IMR-90 (cell line): ENCODE results near the gene CDH15. TPM values are rescaled to one million over a fixed set of nuclear protein-coding genes. Genes with fewer than 3 reads are reported as not detected.

Experiments
- ATAC-seq: fragments of 200-7000 bp; cut with Tn5 transposase; 2 replicates; pipeline ENCODE4 v1.9.1; 2020; ENCODE audit warnings: low read depth, mild to moderate bottlenecking, moderate library complexity
- BruUV-seq: library from RNA; stranded (reverse); fragments of 400-500 nt; replicated peaks from 2 replicates; lab custom pipeline; 2021; lab: Mats Ljungman, UMichigan
- CTCF ChIA-PET: fragments of 300-600 bp; formaldehyde crosslinking; extraction: SDS; loops from one replicate; lab custom pipeline; 2021; ENCODE audit warnings: antibody characterized with exemption; lab: Yijun Ruan, JAX
- POLR2A ChIA-PET: fragments of 300-600 bp; sonication (Branson Sonifier 250); formaldehyde crosslinking; loops from one replicate; lab custom pipeline; 2022; ENCODE audit warnings: antibody characterized with exemption; ENCODE audit not compliant: unreplicated experiment; lab: Charles Lee
- DNase-seq: peaks from one replicate; pipeline ENCODE4 v3.0.0; 2013
- H2AFZ ChIP-seq: replicated peaks from 2 replicates; pipeline ENCODE3; 2013; ENCODE audit warnings: low read length, mild to moderate bottlenecking; ENCODE audit not compliant: poor library complexity
- H2AK5ac ChIP-seq: 2 replicates; pipeline ENCODE4 v1.6.1; 2013; ENCODE audit warnings: low read depth, low read length, inconsistent platforms
- H2AK9ac ChIP-seq: replicated peaks from 2 replicates; pipeline ENCODE3; 2013; ENCODE audit warnings: mild to moderate bottlenecking, low read depth, low read length, moderate library complexity; ENCODE audit not compliant: poor library complexity
- H2BK120ac ChIP-seq: 2 replicates; pipeline ENCODE4 v1.6.1; 2013; ENCODE audit warnings: low read depth, low read length, inconsistent platforms
- H2BK15ac ChIP-seq: 3 replicates; pipeline ENCODE4 v1.6.1; 2013; ENCODE audit warnings: low read depth, low read length, inconsistent platforms
- H2BK20ac ChIP-seq: 2 replicates; pipeline ENCODE4 v1.6.1; 2013; ENCODE audit warnings: low read depth, mild to moderate bottlenecking, inconsistent platforms, low read length, moderate library complexity
- H2BK5ac ChIP-seq: 2 replicates; pipeline ENCODE4 v1.6.1; 2013; ENCODE audit warnings: mild to moderate bottlenecking, low read depth, low read length, inconsistent platforms; ENCODE audit not compliant: poor library complexity, severe bottlenecking
- H3K14ac ChIP-seq: replicated peaks from 2 replicates; pipeline ENCODE4 v1.6.1; 2013; ENCODE audit warnings: low read depth, low read length, inconsistent platforms
- H3K18ac ChIP-seq: 2 replicates; pipeline ENCODE4 v1.6.1; 2013; ENCODE audit warnings: low read depth, low read length, control low read depth
- H3K23ac ChIP-seq: 2 replicates; pipeline ENCODE4 v1.6.1; 2013; ENCODE audit warnings: low read depth, low read length, inconsistent platforms
- H3K27ac ChIP-seq: 2 replicates; pipeline ENCODE4 v1.5.1; 2013; ENCODE audit warnings: mild to moderate bottlenecking, control low read depth, low read length; ENCODE audit not compliant: insufficient read depth
- H3K27me3 ChIP-seq: 2 replicates; pipeline ENCODE4 v1.6.1; 2013; ENCODE audit warnings: low read length; ENCODE audit not compliant: control insufficient read depth, insufficient read depth
- H3K36me3 ChIP-seq: 2 replicates; pipeline ENCODE4 v1.6.1; 2013; ENCODE audit warnings: low read length, mixed read lengths; ENCODE audit not compliant: control insufficient read depth, insufficient read depth
- H3K4ac ChIP-seq: 2 replicates; pipeline ENCODE4 v1.6.1; 2013; ENCODE audit warnings: low read depth, low read length, inconsistent platforms
- H3K4me1 ChIP-seq: 2 replicates; pipeline ENCODE4 v1.6.1; 2013; ENCODE audit warnings: low read length, mixed read lengths; ENCODE audit not compliant: control insufficient read depth, insufficient read depth
- H3K4me2 ChIP-seq: 2 replicates; pipeline ENCODE4 v1.6.1; 2013; ENCODE audit warnings: low read depth, mild to moderate bottlenecking, control low read depth, low read length, moderate library complexity
- H3K4me3 ChIP-seq: 2 replicates; pipeline ENCODE4 v1.5.1; 2013; ENCODE audit warnings: low read depth, mild to moderate bottlenecking, control low read depth, low read length, moderate library complexity; ENCODE audit not compliant: insufficient read depth
- H3K56ac ChIP-seq: 2 replicates; pipeline ENCODE4 v1.6.1; 2013; ENCODE audit warnings: low read length, inconsistent platforms; ENCODE audit not compliant: insufficient read depth; ENCODE audit errors: extremely low read depth
- H3K79me1 ChIP-seq, 2 experiments: 2 replicates each; pipeline ENCODE4 v1.6.1; 2013; ENCODE audit warnings: low read length in 2 of 2, inconsistent platforms in 1 of 2, low read depth in 1 of 2
- H3K9ac ChIP-seq: 2 replicates; pipeline ENCODE4 v1.6.1; 2013; ENCODE audit warnings: low read depth, low read length, control low read depth
- H3K9me1 ChIP-seq: 2 replicates; pipeline ENCODE4 v1.6.1; 2013; ENCODE audit warnings: low read length, inconsistent platforms; ENCODE audit not compliant: insufficient read depth
- H3K9me3 ChIP-seq: 2 replicates; pipeline ENCODE4 v1.6.1; 2013; ENCODE audit warnings: low read length; ENCODE audit not compliant: control insufficient read depth, insufficient read depth
- H4K20me1 ChIP-seq: 2 replicates; pipeline ENCODE4 v1.6.1; 2013; ENCODE audit warnings: low read length, inconsistent platforms; ENCODE audit not compliant: insufficient read depth
- H4K5ac ChIP-seq: 2 replicates; pipeline ENCODE4 v1.6.1; 2013; ENCODE audit warnings: mild to moderate bottlenecking, low read depth, low read length, control low read depth
- H4K8ac ChIP-seq, 2 experiments: 2 replicates each; pipeline ENCODE4 v1.6.1; 2013; ENCODE audit warnings: low read depth in 2 of 2, low read length in 2 of 2, control low read depth in 1 of 2, inconsistent platforms in 1 of 2
- H4K91ac ChIP-seq: 2 replicates; pipeline ENCODE4 v1.6.1; 2013; ENCODE audit warnings: low read depth, low read length, inconsistent platforms; ENCODE audit not compliant: insufficient read depth
- FOS ChIP-seq: fragments of 150-350 bp; IDR thresholded peaks from 2 replicates; pipeline ENCODE4 v1.6.1; 2016; ENCODE audit warnings: low read depth, low read length
- MAZ ChIP-seq: IDR thresholded peaks from 2 replicates; pipeline ENCODE4 v1.6.1; 2012; ENCODE audit warnings: low read depth, mild to moderate bottlenecking, low read length, improper control_type of control experiment, moderate library complexity, borderline replicate concordance
- RCOR1 ChIP-seq: IDR thresholded peaks from 2 replicates; pipeline ENCODE4 v1.6.1; 2012; ENCODE audit warnings: mild to moderate bottlenecking, low read length, improper control_type of control experiment; ENCODE audit not compliant: insufficient replicate concordance
- RFX5 ChIP-seq: IDR thresholded peaks from 2 replicates; pipeline ENCODE4 v1.8.0; 2012; ENCODE audit warnings: low read depth, mild to moderate bottlenecking, low read length, moderate library complexity
- SMC3 ChIP-seq: fragments of 150-350 bp; IDR thresholded peaks from 2 replicates; pipeline ENCODE4 v1.6.1; 2016; ENCODE audit warnings: low read depth, mild to moderate bottlenecking, antibody characterized with exemption, low read length, moderate library complexity
- USF2 ChIP-seq: fragments of 150-350 bp; IDR thresholded peaks from 2 replicates; pipeline ENCODE4 v1.6.1; 2017; ENCODE audit warnings: mild to moderate bottlenecking, antibody characterized with exemption, low read length, low read depth
- whole genome bisulfite sequencing, 2 experiments: methylation state at CpG; one replicate each; pipeline versions ENCODE4 v1.1.5 to v1.1.7; 2013; ENCODE audit warnings: missing lambda C conversion rate in 2 of 2; ENCODE audit not compliant: insufficient read length in 1 of 2; ENCODE audit errors: extremely low coverage in 2 of 2; 5-methylcytosine and 5-hydroxymethylcytosine counted together
- dilution Hi-C: fragments of 300-500 bp; cut with HindIII; formaldehyde crosslinking; loops from one replicate; pipeline ENCODE4 v1.14.3; 2018; ENCODE audit warnings: low sequenced_read_pairs; ENCODE audit not compliant: unreplicated experiment
- in situ Hi-C: fragments of 300-500 bp; cut with MboI; formaldehyde crosslinking; loops from 3 replicates; pipeline ENCODE4 v1.14.3; 2019; ENCODE audit warnings: low sequenced_read_pairs, inconsistent platforms, mixed read lengths
- intact Hi-C: fragments of 100-400 bp; cut with micrococcal nuclease; formaldehyde crosslinking; loops from 2 replicates; pipeline ENCODE4 v1.10.0; 2022
- polyA plus RNA-seq, 3 experiments: library from polyadenylated mRNA; depleted of rRNA; stranded (reverse); fragments of >200 nt; gene quantifications; 2 replicates each; pipeline ENCODE4 v1.2.3, GENCODE V29; 2012; ENCODE audit warnings: low replicate concordance in 1 of 3
- total RNA-seq: library from RNA; depleted of rRNA; stranded (reverse); fragments of >200 nt; gene quantifications from 2 replicates; pipeline ENCODE4 v1.2.3, GENCODE V29; 2012

The CDH15 gene
- total and polyA plus RNA-seq, 2 of the 4 experiments (the other 2 are of a cell fraction) = 0.18 to 0.62 TPM

GRCh38 chr16:89160977-89161701 lies 10.4 kb upstream of the CDH15 start:
- TF ChIP-seq RFX5 (no peak), RCOR1 (no peak), MAZ (no peak), FOS (no peak), USF2 (no peak), SMC3 (no peak)
- Histone ChIP-seq H2AK5ac (no peak overlapping the region), H2BK20ac (no peak overlapping the region), H4K8ac (no peak overlapping the region), H2BK120ac (no peak overlapping the region), H3K79me1 (no peaks in the 10 kb centered on the region), H3K27ac (no peak overlapping the region), H3K23ac (no peak overlapping the region), H3K56ac (no peak overlapping the region), H4K5ac (no peak overlapping the region), H4K91ac (no peak overlapping the region), H3K9ac (no peak overlapping the region), H3K18ac (no peak overlapping the region), H3K9me3 (no peaks in the 10 kb centered on the region), H3K4me2 (no peak overlapping the region), H3K4me3 (no peak overlapping the region), H2AFZ (no peak overlapping the region), H3K9me1 (no peaks in the 10 kb centered on the region), H3K14ac (no peak overlapping the region), H2BK15ac (no peak overlapping the region), H2BK5ac (no peak overlapping the region), H2AK9ac (no peak overlapping the region), H3K4ac (no peak overlapping the region), H3K27me3 (peaks cover 6% of the 10 kb centered on the region), H3K4me1 (no peaks in the 10 kb centered on the region), H3K36me3 (no peaks in the 10 kb centered on the region), H4K20me1 (0 out of 2 replicates have a peak, but pooled peaks cover 3% of the 10 kb centered on the region)
- dilution Hi-C loops (no loop called here), intact Hi-C loops (no loop called here), in situ Hi-C loops (loop anchor here (10.0 kb wide), 1 partner anchor 416 kb away; no protein-coding TSS in a partner anchor)
- ChIA-PET POLR2A (no interaction called here), CTCF (no interaction called here)
- no peak for ATAC-seq
- DNase-seq = no peak
- BruUV-seq = no TSS peak
- 59% methylated on average over 9 of the region's 29 CpGs; no CpG with 5 or more reads in 1 of the 2 experiments for WGBS, 2 experiments
